ENCODE measurements around the gene LYST.

The LYST gene

DNA sequence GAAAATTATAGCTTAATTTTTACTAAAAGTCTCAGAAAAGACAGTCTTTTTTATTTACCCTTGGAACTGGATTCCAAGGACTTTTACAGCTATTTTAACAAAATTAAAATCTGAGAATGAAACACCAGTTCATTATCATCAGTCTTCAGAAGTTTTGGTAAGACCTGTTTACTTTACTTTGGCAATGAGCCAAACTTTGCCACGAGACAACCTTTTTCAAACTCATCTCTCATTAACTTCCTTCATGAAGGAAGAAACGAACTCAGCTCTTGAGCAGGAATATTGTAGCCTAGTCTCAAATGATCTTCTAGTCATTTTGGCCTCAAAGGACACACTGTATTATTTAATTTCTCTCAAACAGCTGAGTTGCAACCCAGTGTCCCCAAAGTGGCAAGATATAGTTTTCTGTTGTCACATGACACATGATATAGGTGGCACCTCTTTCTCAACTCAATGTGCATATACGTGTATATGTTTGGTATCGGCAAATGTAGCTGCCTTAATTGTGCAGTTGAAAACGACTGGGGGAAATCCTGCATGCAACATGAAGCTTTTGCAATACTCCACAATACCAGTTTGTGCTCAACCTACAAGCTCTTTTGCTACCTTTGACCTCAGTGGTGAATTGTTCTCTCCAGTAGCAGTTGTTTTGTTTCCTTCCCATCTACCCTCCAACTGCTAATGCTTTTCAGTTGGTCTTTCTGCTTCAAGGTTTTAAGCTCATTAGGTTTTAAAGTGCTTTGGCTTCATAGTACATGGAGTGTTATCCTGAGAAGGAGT lies 208.8 kb downstream of the LYST start:
- peaks cover 3% of the 10 kb centered on the region for H3K36me3 ChIP-seq (ENCODE audit: control insufficient read depth, insufficient read depth, low read length)
- no peaks in the 10 kb centered on the region for H3K9me3 ChIP-seq (ENCODE audit: control insufficient read depth, low read length)
- TF ChIP-seq CTCF (IDR thresholded peaks at IDR 0.05), result no peak
- H3K9ac ChIP-seq, result no peak overlapping the region
- H3K79me2 ChIP-seq, result no peaks in the 10 kb centered on the region
- no peaks in the 10 kb centered on the region for H3K27me3 ChIP-seq (ENCODE audit: control insufficient read depth, insufficient read depth, low read length)
- no peak overlapping the region for H3K4me2 ChIP-seq (ENCODE audit: low read length)
- no peak overlapping the region for H3K27ac ChIP-seq
- no peak overlapping the region for H2AFZ ChIP-seq
- H3K4me1 ChIP-seq, result no peaks in the 10 kb centered on the region
- H3K4me3 ChIP-seq (ENCODE audit: low read depth, low read length), result no peak overlapping the region

DNA sequence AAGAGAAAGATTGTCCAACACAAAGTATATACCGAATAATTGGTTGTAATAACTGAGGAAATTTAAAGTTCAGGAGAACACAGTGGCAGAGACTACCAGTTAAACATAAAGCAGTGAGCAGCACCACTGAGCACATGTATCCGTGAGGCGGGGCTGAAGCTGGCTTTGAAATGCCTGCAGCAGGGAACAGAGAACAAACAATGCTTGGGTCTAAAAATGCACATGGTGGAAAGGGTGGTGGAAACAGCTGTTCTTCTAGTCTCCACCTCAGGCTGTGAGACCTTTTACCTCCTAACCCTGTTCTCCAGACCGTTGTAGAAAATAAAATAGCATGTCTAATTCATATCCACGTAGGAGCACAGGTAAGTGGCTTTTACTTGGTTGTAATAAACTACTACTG lies 209.4 kb downstream of the LYST start:
- H3K9ac ChIP-seq, result no peak overlapping the region
- H3K27me3 ChIP-seq (ENCODE audit: control insufficient read depth, insufficient read depth, low read length), result no peaks in the 10 kb centered on the region
- peaks cover 3% of the 10 kb centered on the region for H3K36me3 ChIP-seq (ENCODE audit: control insufficient read depth, insufficient read depth, low read length)
- no peak overlapping the region for H3K27ac ChIP-seq
- TF ChIP-seq CTCF (IDR thresholded peaks at IDR 0.05), result no peak
- no peak overlapping the region for H3K4me2 ChIP-seq (ENCODE audit: low read length)
- no peaks in the 10 kb centered on the region for H3K79me2 ChIP-seq
- H3K4me1 ChIP-seq, result no peaks in the 10 kb centered on the region
- H2AFZ ChIP-seq, result no peak overlapping the region
- H3K4me3 ChIP-seq (ENCODE audit: low read depth, low read length), result no peak overlapping the region
- no peaks in the 10 kb centered on the region for H3K9me3 ChIP-seq (ENCODE audit: control insufficient read depth, low read length)

DNA sequence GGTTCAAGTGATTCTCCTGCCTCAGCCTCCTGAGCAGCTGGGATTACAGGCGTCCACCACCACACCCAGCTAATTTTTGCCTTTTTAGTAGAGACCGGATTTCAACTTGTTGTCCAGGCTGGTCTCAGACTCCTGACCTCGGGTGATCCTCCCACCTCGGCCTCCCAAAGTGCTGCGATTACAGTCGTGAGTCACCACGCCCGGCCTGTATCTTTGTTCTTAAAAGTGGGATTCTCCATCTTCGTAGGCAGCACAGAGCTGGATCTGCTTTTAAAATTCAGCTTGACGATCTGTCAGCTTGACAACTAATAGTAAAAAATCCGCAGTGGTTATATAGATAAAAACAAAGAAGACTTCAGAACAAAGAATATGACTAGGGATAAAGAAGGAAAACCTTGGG lies 214.3 kb downstream of the LYST start:
- Histone ChIP-seq H2AFZ (no peak overlapping the region), H3K4me3 (ENCODE audit: low read depth, low read length) (no peak overlapping the region), H3K9me3 (ENCODE audit: control insufficient read depth, low read length) (no peaks in the 10 kb centered on the region), H3K4me2 (ENCODE audit: low read length) (no peak overlapping the region), H3K36me3 (ENCODE audit: control insufficient read depth, insufficient read depth, low read length) (no peaks in the 10 kb centered on the region), H3K27me3 (ENCODE audit: control insufficient read depth, insufficient read depth, low read length) (no peaks in the 10 kb centered on the region), H3K4me1 (peaks cover 4% of the 10 kb centered on the region), H3K79me2 (no peaks in the 10 kb centered on the region), H3K9ac (no peak overlapping the region), H3K27ac (no peak overlapping the region)
- no peak for TF ChIP-seq CTCF (IDR thresholded peaks at IDR 0.05)

GRCh38 chr1:235651170-235651806 lies 215.4 kb downstream of the LYST start:
- H3K36me3 ChIP-seq (ENCODE audit: control insufficient read depth, insufficient read depth, low read length), result no peaks in the 10 kb centered on the region
- H3K27ac ChIP-seq, result no peak overlapping the region
- no peak overlapping the region for H3K4me2 ChIP-seq (ENCODE audit: low read length)
- H3K4me3 ChIP-seq (ENCODE audit: low read depth, low read length), result no peak overlapping the region
- no peak for TF ChIP-seq CTCF (IDR thresholded peaks at IDR 0.05)
- H2AFZ ChIP-seq, result no peak overlapping the region
- no peaks in the 10 kb centered on the region for H3K9me3 ChIP-seq (ENCODE audit: control insufficient read depth, low read length)
- no peak overlapping the region for H3K9ac ChIP-seq
- no peaks in the 10 kb centered on the region for H3K79me2 ChIP-seq
- no peaks in the 10 kb centered on the region for H3K27me3 ChIP-seq (ENCODE audit: control insufficient read depth, insufficient read depth, low read length)
- peaks cover 4% of the 10 kb centered on the region for H3K4me1 ChIP-seq

All from parathyroid adenoma (tissue), 2 donors.